ENCODE measurements around the gene SP6. TPM values are rescaled to one million over a fixed set of nuclear protein-coding genes. Genes with fewer than 3 reads are reported as not detected.

SP6 gene
- total RNA-seq, 1 donor, result under 0.01 TPM

- peak; percentile 48 for DNase-seq (ENCODE audit: insufficient read length, low spot score, missing footprints)
- Histone ChIP-seq H3K27me3 (ENCODE audit: insufficient read depth, low read length) (no peaks in the 10 kb centered on the region), H3K36me3 (ENCODE audit: insufficient read depth, low read length) (peaks cover 27% of the 10 kb centered on the region), H3K4me1 (ENCODE audit: insufficient read depth, low read length) (peaks cover 20% of the 10 kb centered on the region), H4K20me1 (ENCODE audit: insufficient read depth, low read length) (no peaks in the 10 kb centered on the region), H3K27ac (ENCODE audit: low read depth, low read length) (no peak overlapping the region), H3K79me2 (ENCODE audit: insufficient read depth, low read length) (no peaks in the 10 kb centered on the region), H3K9me3 (ENCODE audit: low read depth, low read length) (no peaks in the 10 kb centered on the region), H3K4me2 (ENCODE audit: insufficient read depth, low read length) (no peak overlapping the region), H2AFZ (ENCODE audit: low read length) (no peak overlapping the region), H3K4me3 (ENCODE audit: insufficient read depth, low read length) (no peak overlapping the region)
- no peak for TF ChIP-seq CTCF (IDR thresholded peaks at IDR 0.05; ENCODE audit: extremely low read depth, low read depth, low read length)
These were observed 28.2 kb downstream of the SP6 start for GRCh38 chr17:47822785-47823184.

- Histone ChIP-seq H3K4me3 (ENCODE audit: insufficient read depth, low read length) (peak within 1 kb of the TSS; percentile 86), H3K36me3 (ENCODE audit: insufficient read depth, low read length) (peaks cover 19% of the 10 kb centered on the region), H3K4me2 (ENCODE audit: insufficient read depth, low read length) (peak within 1 kb of the TSS; percentile 95), H2AFZ (ENCODE audit: low read length) (peak within 1 kb of the TSS; percentile 81), H3K9me3 (ENCODE audit: low read depth, low read length) (no peaks in the 10 kb centered on the region), H4K20me1 (ENCODE audit: insufficient read depth, low read length) (no peaks in the 10 kb centered on the region), H3K79me2 (ENCODE audit: insufficient read depth, low read length) (no peaks in the 10 kb centered on the region), H3K27me3 (ENCODE audit: insufficient read depth, low read length) (no peaks in the 10 kb centered on the region), H3K27ac (ENCODE audit: low read depth, low read length) (peak within 1 kb of the TSS; percentile 33), H3K4me1 (ENCODE audit: insufficient read depth, low read length) (peaks cover 20% of the 10 kb centered on the region)
- TF ChIP-seq CTCF (IDR thresholded peaks at IDR 0.05; ENCODE audit: extremely low read depth, low read depth, low read length), result no peak
- peak; percentile 98 for DNase-seq (ENCODE audit: insufficient read length, low spot score, missing footprints)
These were observed 29.3 kb downstream of the SP6 start, which contains the start of gene OSBPL7 for GRCh38 chr17:47821424-47822391. Gene OSBPL7 (minus strand): TSS chr17:47821794. CDS start chr17:47820278, 1,516 bp downstream.

GRCh38 chr17:47821031-47821423, 29.9 kb downstream of the SP6 start:
- H3K79me2 ChIP-seq (ENCODE audit: insufficient read depth, low read length), result no peaks in the 10 kb centered on the region
- H4K20me1 ChIP-seq (ENCODE audit: insufficient read depth, low read length), result no peaks in the 10 kb centered on the region
- peak overlapping the region; percentile 33 for H3K27ac ChIP-seq (ENCODE audit: low read depth, low read length)
- no peaks in the 10 kb centered on the region for H3K27me3 ChIP-seq (ENCODE audit: insufficient read depth, low read length)
- no peak for TF ChIP-seq CTCF (IDR thresholded peaks at IDR 0.05; ENCODE audit: extremely low read depth, low read depth, low read length)
- H3K4me1 ChIP-seq (ENCODE audit: insufficient read depth, low read length), result peaks cover 20% of the 10 kb centered on the region
- H3K4me2 ChIP-seq (ENCODE audit: insufficient read depth, low read length), result peak overlapping the region; percentile 95
- peaks cover 12% of the 10 kb centered on the region for H3K36me3 ChIP-seq (ENCODE audit: insufficient read depth, low read length)
- H3K4me3 ChIP-seq (ENCODE audit: insufficient read depth, low read length), result peak overlapping the region; percentile 86
- peak; percentile 79 for DNase-seq (ENCODE audit: insufficient read length, low spot score, missing footprints)
- H3K9me3 ChIP-seq (ENCODE audit: low read depth, low read length), result no peaks in the 10 kb centered on the region
- H2AFZ ChIP-seq (ENCODE audit: low read length), result peak overlapping the region; percentile 81

Data from osteoblast (primary cell).